K562 (cell line): ENCODE data around the gene TRPC4AP. TPM values are rescaled to one million over a fixed set of nuclear protein-coding genes. Genes with fewer than 3 reads are reported as not detected.

Experiments used
- ATAC-seq: fragments of 200-7000 bp; cut with Tn5 transposase; 3 replicates; pipeline ENCODE4 v1.9.1; 2020; ENCODE audit warnings: moderate library complexity
- BruUV-seq: library from RNA; stranded (reverse); fragments of 400-500 nt; replicated peaks from 2 replicates; lab custom pipeline; 2021; lab: Mats Ljungman, UMichigan
- CTCF ChIA-PET: fragments of 300-600 bp; formaldehyde crosslinking; extraction: SDS; loops from one replicate; lab custom pipeline; 2021; ENCODE audit warnings: low intra/inter-chr PET ratio; lab: Yijun Ruan, JAX
- POLR2A ChIA-PET: fragments of 300-600, 350-650 bp; sonication (Branson Sonifier 250); formaldehyde crosslinking; extraction: SDS; loops from one replicate; lab custom pipeline; 2021; ENCODE audit warnings: antibody characterized with exemption, inconsistent platforms; lab: Yijun Ruan, JAX
- DNase-seq, 4 experiments: peaks; one replicate each; pipeline versions ENCODE4 v3.0.0 to v3.0.0-alpha.2; 2011 to 2018; ENCODE audit warnings: low spot score in 3 of 4, mixed read lengths in 3 of 4; ENCODE audit errors: extremely low read depth in 1 of 4
- FAIRE-seq: peaks from 2 replicates; lab custom pipeline; 2011; peaks lifted over from hg19 to GRCh38; lab: Jason Lieb, UNC
- H2AFZ ChIP-seq: 2 replicates; pipeline ENCODE4 v1.6.0; 2011; ENCODE audit warnings: low read depth, low read length, control low read depth, inconsistent platforms
- H3K27ac ChIP-seq: fragments of 200-600 bp; 3 replicates; pipeline ENCODE4 v1.8.0; 2011; ENCODE audit warnings: low read depth, mild to moderate bottlenecking, control low read depth, inconsistent platforms, low read length, moderate library complexity, mixed read lengths; ENCODE audit errors: extremely low read depth
- H3K27me3 ChIP-seq, 2 experiments: fragments of 300-600 bp in 1 of 2; 2 replicates in 1 of 2; 3 replicates in 1 of 2; pipeline versions ENCODE4 v1.6.0 to v1.8.0; 2011; ENCODE audit warnings: inconsistent platforms in 2 of 2, low read length in 2 of 2, mild to moderate bottlenecking in 1 of 2, mixed read lengths in 1 of 2, moderate library complexity in 1 of 2; ENCODE audit not compliant: control insufficient read depth in 2 of 2, insufficient read depth in 2 of 2
- H3K36me3 ChIP-seq: fragments of 300-600 bp; 3 replicates; pipeline ENCODE4 v1.8.0; 2011; ENCODE audit warnings: mild to moderate bottlenecking, low read length, inconsistent platforms; ENCODE audit not compliant: control insufficient read depth, insufficient read depth
- H3K4me1 ChIP-seq, 2 experiments: fragments of 200-600 bp in 1 of 2; replicated peaks in 1 of 2; 2 replicates in 1 of 2; 3 replicates in 1 of 2; pipeline versions ENCODE4 v1.5.1 to v1.8.0; 2011; ENCODE audit warnings: inconsistent platforms in 2 of 2, low read length in 2 of 2, mild to moderate bottlenecking in 1 of 2, mixed read lengths in 1 of 2, moderate library complexity in 1 of 2; ENCODE audit not compliant: control insufficient read depth in 2 of 2, insufficient read depth in 2 of 2
- H3K4me2 ChIP-seq: 2 replicates; pipeline ENCODE4 v1.6.1; 2011; ENCODE audit warnings: low read length, control low read depth, inconsistent platforms, mixed read lengths; ENCODE audit not compliant: insufficient read depth
- H3K4me3 ChIP-seq: fragments of 200-600 bp; sonication (generic), shearing (Covaris generic); 2 replicates; pipeline ENCODE4 v1.5.1; 2016; ENCODE audit warnings: control low read depth, inconsistent platforms
- H3K79me2 ChIP-seq: fragments of 200-600 bp; 3 replicates; pipeline ENCODE4 v1.8.0; 2011; ENCODE audit warnings: low read length, inconsistent platforms; ENCODE audit not compliant: control insufficient read depth, insufficient read depth
- H3K9ac ChIP-seq, 2 experiments: 2 replicates each; pipeline versions ENCODE4 v1.6.0 to v1.6.1; 2011; ENCODE audit warnings: low read depth in 2 of 2, low read length in 2 of 2, control low read depth in 1 of 2, inconsistent platforms in 1 of 2, mild to moderate bottlenecking in 1 of 2, mixed read lengths in 1 of 2; ENCODE audit not compliant: insufficient read depth in 1 of 2
- H3K9me1 ChIP-seq: one replicate; pipeline ENCODE4 v1.6.0; 2011; ENCODE audit warnings: inconsistent platforms, mild to moderate bottlenecking, low read length, moderate library complexity; ENCODE audit not compliant: control insufficient read depth, insufficient read depth
- H3K9me3 ChIP-seq: replicated peaks from 2 replicates; pipeline ENCODE4 v1.5.1; 2011; ENCODE audit warnings: low read depth, low read length, inconsistent platforms; ENCODE audit not compliant: control insufficient read depth, insufficient read depth
- H4K20me1 ChIP-seq: replicated peaks from 2 replicates; pipeline ENCODE4 v1.6.1; 2011; ENCODE audit warnings: low read length, inconsistent platforms, mixed read lengths; ENCODE audit not compliant: control insufficient read depth, insufficient read depth
- BRCA1 ChIP-seq, 2 experiments: fragments of 450-650 bp in 1 of 2; sonication (generic) in 1 of 2; formaldehyde crosslinking in 1 of 2; IDR thresholded peaks; 2 replicates each; pipeline versions ENCODE4 v1.5.0 to v1.6.1; 2017 to 2020; ENCODE audit warnings: mild to moderate bottlenecking in 1 of 2, missing genetic modification reagents in 1 of 2
- EHMT2 ChIP-seq: fragments of 450-650 bp; IDR thresholded peaks from 2 replicates; pipeline ENCODE4 v1.6.1; 2018; ENCODE audit warnings: antibody characterized with exemption
- GATAD2A ChIP-seq: fragments of 450-650 bp; IDR thresholded peaks from 2 replicates; pipeline ENCODE4 v1.6.1; 2017
- HDAC2 ChIP-seq: fragments of 450-650 bp; IDR thresholded peaks from 2 replicates; pipeline ENCODE4 v1.6.1; 2016; ENCODE audit warnings: mild to moderate bottlenecking
- NCOA2 ChIP-seq, 2 experiments: fragments of 450-650 bp; IDR thresholded peaks; 2 replicates each; pipeline ENCODE4 v1.6.1; 2018; ENCODE audit warnings: mild to moderate bottlenecking in 2 of 2, moderate library complexity in 1 of 2; ENCODE audit not compliant: partially characterized antibody in 2 of 2
- NFE2 ChIP-seq: IDR thresholded peaks from 2 replicates; pipeline ENCODE4 v1.6.1; 2014; ENCODE audit warnings: antibody characterized with exemption, low read depth
- RFX1 ChIP-seq: fragments of 450-650 bp; IDR thresholded peaks from 2 replicates; pipeline ENCODE4 v1.6.1; 2016; ENCODE audit warnings: mild to moderate bottlenecking, moderate library complexity
- SREBF2 ChIP-seq: sonication (generic); formaldehyde crosslinking; IDR thresholded peaks from 2 replicates; pipeline ENCODE4 v1.4.0; 2020; ENCODE audit warnings: mild to moderate bottlenecking, missing genetic modification reagents
- STAT6 ChIP-seq: sonication (generic); formaldehyde crosslinking; IDR thresholded peaks from 2 replicates; pipeline ENCODE4 v1.8.1; 2023; ENCODE audit warnings: mild to moderate bottlenecking, missing genetic modification reagents
- ZMIZ1 ChIP-seq, 2 experiments: fragments of 150-350 bp in 1 of 2; IDR thresholded peaks; 2 replicates each; pipeline ENCODE4 v1.6.1; 2012 to 2016; ENCODE audit warnings: low read depth in 2 of 2, low read length in 2 of 2, mild to moderate bottlenecking in 1 of 2, moderate library complexity in 1 of 2
- ZNF134 ChIP-seq: fragments of 250-450 bp; sonication (Bioruptor Pico); conservative IDR thresholded peaks from 2 replicates; pipeline ENCODE4 v1.4.0; 2020
- ZNF280B ChIP-seq: fragments of 250-450 bp; sonication (Bioruptor Pico); IDR thresholded peaks from 2 replicates; pipeline ENCODE4 v1.5.1; 2021; ENCODE audit warnings: mild to moderate bottlenecking
- WGBS: fragments of 100-300 bp; shearing (Covaris generic); methylation state at CpG from one replicate; pipeline ENCODE4 v1.1.6; 2016; ENCODE audit warnings: low coverage, mixed read lengths; ENCODE audit not compliant: insufficient coverage; ENCODE audit errors: missing lambda C conversion rate; 5-methylcytosine and 5-hydroxymethylcytosine counted together
- in situ Hi-C: fragments of 300-500 bp; cut with MboI; formaldehyde crosslinking; loops from 4 replicates; pipeline ENCODE4 v1.15.0; 2018; ENCODE audit warnings: inconsistent platforms, mixed read lengths
- intact Hi-C: fragments of 100-400 bp; cut with micrococcal nuclease; formaldehyde crosslinking; loops from 2 replicates; pipeline ENCODE4 v1.14.2; 2022
- polyA plus RNA-seq, 8 experiments: library from polyadenylated mRNA; depleted of rRNA in 4 of 8; stranded (reverse) in 5 of 8; unstranded in 3 of 8; fragments of >200 nt; fragmentation: Nextera tagmentation in 2 of 8; fragmentation: Illumina TruSeq in 1 of 8; extraction: Ambion mirVana in 2 of 8; extraction: Trizol in 1 of 8; gene quantifications; 2 replicates each; pipeline versions ENCODE4 v1.2.1 to v1.2.3, GENCODE V29; 2011 to 2014; ENCODE audit warnings: inconsistent platforms in 1 of 8, missing spikeins in 1 of 8
- total RNA-seq, 7 experiments: library from RNA; depleted of rRNA in 6 of 7; stranded (reverse); fragments of >200 nt in 6 of 7; fragmentation: Illumina TruSeq in 2 of 7; extraction: Trizol in 2 of 7; gene quantifications; 2 replicates each; pipeline versions ENCODE4 v1.2.1 to v1.2.3, GENCODE V29; 2011 to 2021; ENCODE audit warnings: low replicate concordance in 1 of 7

Gene TRPC4AP
- total and polyA plus RNA-seq, 9 of the 15 experiments (the other 6 are each of a cell fraction or from before 2014, with no cell fraction given): 2.3 to 70.3 (median 33.3) TPM

- no peak for TF ChIP-seq ZMIZ1 (IDR thresholded peaks at IDR 0.05; ENCODE audit: low read depth in 2 of 2, low read length in 2 of 2)
- no peak for TF ChIP-seq SREBF2 (CRISPR knock-in tag)
- peak; percentile 55; the same call in 1 of the 2 replicates for TF ChIP-seq NFE2
- TF ChIP-seq HDAC2: no peak
These were observed 118.4 kb downstream of the TRPC4AP start (continued) for GRCh38 chr20:34974246-34974645.

- intact Hi-C loops (no loop called here), in situ Hi-C loops (no loop called here)
- FAIRE-seq (no peak), DNase-seq (no peak), ATAC-seq (no peak)
- Histone ChIP-seq H2AFZ (no peak overlapping the region), H3K79me2 (no peaks in the 10 kb centered on the region), H3K9ac (peak overlapping the region in 1 of 2 experiments; percentile 68; a peak in 1 of 4 replicates), H3K27me3 (no peaks in the 10 kb centered on the region), H3K27ac (no peak overlapping the region), H4K20me1 (no peaks in the 10 kb centered on the region), H3K4me2 (no peak overlapping the region), H3K9me1 (no peaks in the 10 kb centered on the region), H3K4me1 (peaks cover 7 to 8% of the 10 kb centered on the region in 2 experiments; a peak in 3 of 5 replicates), H3K9me3 (no peaks in the 10 kb centered on the region), H3K36me3 (no peaks in the 10 kb centered on the region), H3K4me3 (no peak overlapping the region)
- no TSS peak for BruUV-seq
- CTCF ChIA-PET: no interaction called here
- POLR2A ChIA-PET: interaction anchor here (0.7 to 3.6 kb wide), 2 partner anchors 16 to 29 kb away, joined by 3 to 12 read pairs; partner anchors contain the start of genes GSS and MYH7B
- WGBS: 34% methylated on average over 9 of the region's 10 CpGs
- TF ChIP-seq EHMT2 (no peak), RFX1 (no peak), STAT6 (CRISPR knock-in tag) (no peak), ZNF134 (no peak), BRCA1 (IDR thresholded peaks at IDR 0.05) (no peak), BRCA1 (CRISPR knock-in tag; IDR thresholded peaks at IDR 0.05) (no peak), ZNF280B (no peak), GATAD2A (no peak), NCOA2 (IDR thresholded peaks at IDR 0.05; ENCODE audit: partially characterized antibody in 2 of 2) (no peak)
These were observed 120.9 kb downstream of the TRPC4AP start for GRCh38 chr20:34971561-34972235.
